KMS-11 (cell line): ENCODE measurements around the gene MCRIP2.

Experiments used
- H2AFZ ChIP-seq: fragments of 200-600 bp; sonication (generic); 2 replicates; pipeline ENCODE4 v1.6.1; 2016; ENCODE audit warnings: antibody characterized with exemption, mixed run types, low read depth
- H3K27ac ChIP-seq: fragments of 200-600 bp; sonication (generic); 2 replicates; pipeline ENCODE4 v1.6.1; 2016; ENCODE audit warnings: mild to moderate bottlenecking, mixed run types
- H3K27me3 ChIP-seq: fragments of 200-600 bp; sonication (generic); 2 replicates; pipeline ENCODE4 v1.6.1; 2017; ENCODE audit warnings: mild to moderate bottlenecking, low read depth, mixed run types, moderate library complexity; ENCODE audit not compliant: insufficient read depth
- H3K36me3 ChIP-seq: fragments of 200-600 bp; sonication (generic); 2 replicates; pipeline ENCODE4 v1.6.1; 2017; ENCODE audit warnings: mild to moderate bottlenecking, mixed run types; ENCODE audit not compliant: insufficient read depth
- H3K4me1 ChIP-seq: fragments of 200-600 bp; sonication (generic); 2 replicates; pipeline ENCODE4 v1.6.1; 2016; ENCODE audit warnings: mild to moderate bottlenecking, low read depth, mixed run types; ENCODE audit not compliant: poor library complexity, severe bottlenecking
- H3K4me2 ChIP-seq: fragments of 200-600 bp; sonication (generic); 2 replicates; pipeline ENCODE4 v1.7.0; 2016; ENCODE audit warnings: mild to moderate bottlenecking, mixed run types
- H3K4me3 ChIP-seq: fragments of 200-600 bp; sonication (generic); IDR thresholded peaks from 2 replicates; pipeline ENCODE4 v1.6.1; 2017; ENCODE audit warnings: low read depth, low read length, mixed read lengths; ENCODE audit not compliant: insufficient read depth
- H3K79me2 ChIP-seq: fragments of 200-600 bp; sonication (generic); 2 replicates; pipeline ENCODE4 v1.6.1; 2016; ENCODE audit warnings: low read depth, mixed run types; ENCODE audit not compliant: insufficient read depth
- H3K9ac ChIP-seq: fragments of 200-600 bp; sonication (generic); 2 replicates; pipeline ENCODE4 v1.6.1; 2016; ENCODE audit warnings: mild to moderate bottlenecking, mixed run types
- H4K20me1 ChIP-seq: fragments of 200-600 bp; sonication (generic); 2 replicates; pipeline ENCODE4 v1.6.1; 2016; ENCODE audit warnings: mild to moderate bottlenecking, mixed run types; ENCODE audit not compliant: insufficient read depth
- CTCF ChIP-seq: fragments of 200-600 bp; sonication (generic); conservative IDR thresholded peaks from 2 replicates; pipeline ENCODE4 v1.6.1; 2017; ENCODE audit warnings: low read depth, mild to moderate bottlenecking, antibody characterized with exemption, low read length, moderate library complexity, mixed read lengths

Gene MCRIP2

DNA sequence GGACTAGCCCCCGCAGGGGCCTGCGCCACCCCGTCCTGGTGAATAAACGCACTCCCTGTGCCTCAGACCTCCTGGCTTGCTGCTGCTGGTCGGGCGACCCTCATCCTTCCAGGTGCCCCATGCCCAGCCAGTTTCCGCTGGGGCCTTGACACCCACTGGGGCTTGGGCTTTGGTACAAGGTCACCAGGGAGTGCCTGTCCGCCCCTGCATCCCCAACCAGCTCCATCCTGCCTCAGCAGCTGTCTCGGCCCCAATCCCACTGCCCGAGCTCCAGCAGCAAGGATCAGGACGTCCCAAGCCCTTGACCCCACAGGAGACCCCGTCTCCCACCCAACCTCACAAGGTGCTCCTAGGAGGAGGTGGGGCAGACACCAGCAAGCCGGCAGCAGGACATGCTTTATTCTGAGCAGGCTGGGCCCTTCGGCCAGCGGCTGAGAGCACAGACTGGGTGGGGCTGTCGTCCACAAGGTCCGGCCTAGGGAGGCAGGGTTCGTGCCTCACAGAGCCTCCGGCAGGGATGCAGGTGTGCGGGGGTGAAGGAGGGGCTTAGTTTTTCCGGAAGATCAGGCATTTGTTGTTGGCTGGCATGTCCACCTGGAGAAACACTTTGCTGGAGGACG is 7.5 kb upstream of the MCRIP2 start:
- TF ChIP-seq CTCF = no peak
- H3K9ac ChIP-seq = no peak overlapping the region
- H3K27me3 ChIP-seq = no peaks in the 10 kb centered on the region
- peaks cover 12% of the 10 kb centered on the region; the same call in 1 of the 2 replicates for H3K79me2 ChIP-seq
- H3K27ac ChIP-seq = no peak overlapping the region
- H3K4me1 ChIP-seq = peaks cover 9% of the 10 kb centered on the region
- H3K4me2 ChIP-seq = no peak overlapping the region
- H4K20me1 ChIP-seq = no peaks in the 10 kb centered on the region
- H3K4me3 ChIP-seq = no peak overlapping the region
- no peak overlapping the region for H2AFZ ChIP-seq
- H3K36me3 ChIP-seq = no peaks in the 10 kb centered on the region; the same call in 1 of the 2 replicates

DNA sequence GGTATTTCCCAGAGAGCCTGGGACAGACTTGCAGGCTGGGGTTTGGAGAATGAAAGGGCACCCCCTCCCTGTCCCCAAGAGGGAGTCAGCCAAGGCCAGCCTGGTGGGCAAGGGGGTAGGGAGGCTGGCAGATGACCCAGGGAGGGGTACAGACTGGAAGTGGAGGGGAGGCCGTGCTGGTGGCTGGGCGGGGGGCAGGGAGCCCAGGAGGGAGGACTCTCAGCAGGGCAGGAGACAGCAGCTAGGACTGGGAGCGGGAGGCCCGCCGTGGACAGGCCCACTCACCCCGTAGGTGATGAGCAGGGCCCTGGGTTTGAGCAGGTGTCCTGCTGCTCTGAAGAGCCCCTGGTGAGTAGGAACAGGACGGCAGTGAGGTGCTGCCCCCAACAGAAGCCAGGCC is 6.6 kb upstream of the MCRIP2 start:
- no peaks in the 10 kb centered on the region; the same call in 1 of the 2 replicates for H3K36me3 ChIP-seq
- no peak overlapping the region for H3K4me3 ChIP-seq
- peaks cover 12% of the 10 kb centered on the region; the same call in 1 of the 2 replicates for H3K79me2 ChIP-seq
- H3K4me2 ChIP-seq = peak overlapping the region; percentile 97
- no peaks in the 10 kb centered on the region for H3K27me3 ChIP-seq
- TF ChIP-seq CTCF = no peak
- peak overlapping the region; percentile 81; the same call in 1 of the 2 replicates for H3K9ac ChIP-seq
- H3K27ac ChIP-seq = no peak overlapping the region
- H3K4me1 ChIP-seq = peaks cover 9% of the 10 kb centered on the region
- H4K20me1 ChIP-seq = no peaks in the 10 kb centered on the region
- H2AFZ ChIP-seq = no peak overlapping the region

- Histone ChIP-seq H3K4me2 (peak overlapping the region; percentile 97), H2AFZ (peak overlapping the region; percentile 90), H4K20me1 (no peaks in the 10 kb centered on the region), H3K4me1 (peaks cover 9% of the 10 kb centered on the region), H3K9ac (peak overlapping the region; percentile 81), H3K79me2 (peaks cover 12% of the 10 kb centered on the region; the same call in 1 of the 2 replicates), H3K27me3 (no peaks in the 10 kb centered on the region), H3K4me3 (no peak overlapping the region), H3K36me3 (no peaks in the 10 kb centered on the region; the same call in 1 of the 2 replicates), H3K27ac (peak overlapping the region; percentile 77)
- TF ChIP-seq CTCF = 0 out of 2 replicates have a peak, but pooled peaks have one; percentile 10
Observed at GRCh38 chr16:635573-636205, 5.9 kb upstream of the MCRIP2 start.

GRCh38 chr16:636206-637080 is 5.2 kb upstream of the MCRIP2 start, which contains the start of gene METTL26:
Gene METTL26, minus strand, starts transcription at chr16:636305. Its CDS starts 15 bp downstream, at chr16:636290.
- Histone ChIP-seq H3K9ac (peak within 1 kb of the TSS; percentile 81), H4K20me1 (no peaks in the 10 kb centered on the region), H3K4me2 (peak within 1 kb of the TSS; percentile 97), H3K36me3 (no peaks in the 10 kb centered on the region; the same call in 1 of the 2 replicates), H3K4me3 (no peak within 1 kb of the TSS), H2AFZ (peak within 1 kb of the TSS; percentile 90), H3K27me3 (no peaks in the 10 kb centered on the region), H3K4me1 (peaks cover 9% of the 10 kb centered on the region), H3K79me2 (peaks cover 12% of the 10 kb centered on the region; the same call in 1 of the 2 replicates), H3K27ac (peak within 1 kb of the TSS; percentile 77)
- 0 out of 2 replicates have a peak, but pooled peaks have one; percentile 12 for TF ChIP-seq CTCF
